ENCODE measurements around the gene SPDYE4. TPM values are rescaled to one million over a fixed set of nuclear protein-coding genes. Genes with fewer than 3 reads are reported as not detected.

The SPDYE4 gene
- total RNA-seq, 1 donor from 2014 or later = not detected

- DNase-seq (ENCODE audit: low read depth) (no peak), FAIRE-seq (no peak)
- no peaks in the 10 kb centered on the region for H3K27me3 ChIP-seq (ENCODE audit: control insufficient read depth, insufficient read depth, low read length)
- H3K36me3 ChIP-seq (ENCODE audit: control insufficient read depth, insufficient read depth, low read length) = no peaks in the 10 kb centered on the region
- H3K4me3 ChIP-seq (ENCODE audit: low read depth, low read length) = no peak overlapping the region
- TF ChIP-seq CTCF (IDR thresholded peaks at IDR 0.05; ENCODE audit: insufficient read depth, low read length, severe bottlenecking) = no peak
These were observed 31.4 kb upstream of the SPDYE4 start for GRCh38 chr17:8789743-8790142.

DNA sequence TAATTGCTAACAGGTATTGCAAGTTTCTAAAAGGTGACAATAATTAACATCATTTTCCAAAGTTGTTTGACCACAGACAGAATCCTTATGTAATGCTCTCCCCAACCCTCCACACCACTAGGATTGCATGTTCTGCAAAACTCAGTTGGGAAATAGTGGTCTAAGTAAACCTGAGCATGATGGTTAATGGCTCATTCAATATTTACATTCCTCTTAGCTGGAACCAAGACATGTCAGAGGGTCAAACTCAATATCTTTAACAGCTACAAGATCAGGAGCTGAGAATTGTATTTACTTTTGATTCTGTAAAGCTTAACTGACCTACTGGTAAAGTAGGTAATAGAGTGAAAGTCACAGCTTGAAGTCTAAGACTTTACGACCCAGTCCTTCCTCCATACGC, 30.7 kb upstream of the SPDYE4 start:
- Histone ChIP-seq H3K27me3 (ENCODE audit: control insufficient read depth, insufficient read depth, low read length) (no peaks in the 10 kb centered on the region), H3K36me3 (ENCODE audit: control insufficient read depth, insufficient read depth, low read length) (no peaks in the 10 kb centered on the region), H3K4me3 (ENCODE audit: low read depth, low read length) (no peak overlapping the region)
- DNase-seq (ENCODE audit: low read depth) (no peak), FAIRE-seq (no peak)
- TF ChIP-seq CTCF (IDR thresholded peaks at IDR 0.05; ENCODE audit: insufficient read depth, low read length, severe bottlenecking) = no peak

DNA sequence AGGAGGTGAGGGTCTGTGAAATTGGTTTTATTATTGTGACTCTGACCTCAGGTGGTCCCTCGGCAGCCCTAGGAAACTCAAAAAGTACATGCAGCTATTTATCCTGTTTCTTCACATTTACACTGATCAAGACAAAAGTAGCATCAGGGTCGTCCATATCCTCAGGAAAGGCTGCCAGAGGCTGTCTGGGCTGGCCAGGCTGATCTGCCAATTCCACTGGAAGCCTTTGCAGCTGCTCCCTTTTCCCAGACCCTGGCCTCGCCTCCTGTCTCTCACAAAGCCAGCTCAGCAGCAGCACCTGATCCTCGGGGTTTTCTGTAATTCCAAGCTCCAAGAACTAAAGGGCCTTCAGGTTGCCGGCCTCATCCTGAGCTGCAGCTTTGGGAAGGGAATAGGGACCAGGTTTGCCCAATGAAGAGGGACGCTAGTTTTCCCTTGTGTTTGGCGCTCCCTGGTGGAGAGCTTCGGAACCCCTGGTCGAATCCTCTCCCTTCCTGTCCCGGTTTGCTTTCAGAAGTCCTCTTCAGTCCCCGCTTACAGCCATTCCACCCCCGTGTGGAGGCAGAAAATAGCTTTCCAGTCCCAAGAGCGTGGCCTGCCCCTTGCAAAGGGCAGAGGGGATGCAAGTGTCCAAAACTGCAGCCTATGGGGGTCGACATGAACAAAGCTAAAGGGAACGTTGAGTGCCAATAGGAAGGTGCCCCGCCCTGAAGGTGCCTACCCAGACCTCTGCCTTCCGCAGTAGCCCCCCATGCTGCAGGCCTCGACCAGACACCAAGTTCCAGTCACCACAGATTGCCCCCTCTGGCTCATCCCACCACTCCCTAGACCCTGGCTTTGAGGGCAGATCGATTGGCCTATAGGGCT, 27.4 kb upstream of the SPDYE4 start:
- DNase-seq (ENCODE audit: low read depth) = peak; percentile 53
- peak; percentile 96 for TF ChIP-seq CTCF (IDR thresholded peaks at IDR 0.05; ENCODE audit: insufficient read depth, low read length, severe bottlenecking)
- Histone ChIP-seq H3K27me3 (ENCODE audit: control insufficient read depth, insufficient read depth, low read length) (no peaks in the 10 kb centered on the region), H3K4me3 (ENCODE audit: low read depth, low read length) (no peak overlapping the region), H3K36me3 (ENCODE audit: control insufficient read depth, insufficient read depth, low read length) (no peaks in the 10 kb centered on the region)
- FAIRE-seq = no peak

DNA sequence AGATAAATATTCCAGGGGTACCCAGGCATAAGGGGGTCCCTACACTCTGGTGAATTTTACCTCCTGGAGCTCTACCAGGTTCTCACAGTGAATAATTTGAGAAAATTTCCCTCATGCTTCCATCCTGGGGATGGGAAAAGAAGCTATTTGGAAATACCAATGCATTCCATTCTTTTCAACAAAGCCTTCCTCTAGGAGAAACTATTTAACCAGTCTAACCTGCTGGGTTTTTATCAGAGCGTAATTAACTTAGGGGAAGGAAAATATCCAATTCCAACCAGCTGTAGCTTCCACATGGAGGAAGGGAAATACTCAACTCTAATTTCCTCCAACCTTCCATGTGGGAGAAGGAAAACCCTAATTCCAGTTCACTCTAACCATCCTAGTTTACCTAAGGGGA, 23.8 kb upstream of the SPDYE4 start:
- no peak for TF ChIP-seq CTCF (IDR thresholded peaks at IDR 0.05; ENCODE audit: insufficient read depth, low read length, severe bottlenecking)
- FAIRE-seq (no peak), DNase-seq (ENCODE audit: low read depth) (no peak)
- Histone ChIP-seq H3K4me3 (ENCODE audit: low read depth, low read length) (no peak overlapping the region), H3K36me3 (ENCODE audit: control insufficient read depth, insufficient read depth, low read length) (no peaks in the 10 kb centered on the region), H3K27me3 (ENCODE audit: control insufficient read depth, insufficient read depth, low read length) (no peaks in the 10 kb centered on the region)

GRCh38 chr17:8781776-8782175, 23.4 kb upstream of the SPDYE4 start:
- no peak overlapping the region for H3K4me3 ChIP-seq (ENCODE audit: low read depth, low read length)
- H3K36me3 ChIP-seq (ENCODE audit: control insufficient read depth, insufficient read depth, low read length) = no peaks in the 10 kb centered on the region
- no peak for TF ChIP-seq CTCF (IDR thresholded peaks at IDR 0.05; ENCODE audit: insufficient read depth, low read length, severe bottlenecking)
- DNase-seq (ENCODE audit: low read depth) = no peak
- H3K27me3 ChIP-seq (ENCODE audit: control insufficient read depth, insufficient read depth, low read length) = no peaks in the 10 kb centered on the region
- no peak for FAIRE-seq

DNA sequence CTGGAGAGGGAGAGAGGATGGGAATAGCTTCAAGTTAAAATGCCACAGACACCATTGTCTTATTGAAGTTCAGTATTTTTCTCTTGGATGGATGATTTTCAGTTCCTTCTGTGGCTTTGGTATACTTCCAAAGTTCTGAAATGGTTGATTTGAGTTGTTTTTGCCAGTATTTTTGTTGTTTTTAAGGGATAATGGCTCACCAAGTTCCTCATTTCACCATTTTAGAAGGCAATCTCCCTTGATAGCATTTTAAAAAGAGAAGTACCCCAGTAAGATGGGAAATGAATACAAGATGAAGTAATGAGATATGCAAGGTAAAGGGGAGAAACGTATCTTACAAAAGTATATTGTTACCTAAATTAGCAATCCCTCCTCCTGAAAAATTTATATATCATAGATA, 18.5 kb upstream of the SPDYE4 start:
- no peaks in the 10 kb centered on the region for H3K36me3 ChIP-seq (ENCODE audit: control insufficient read depth, insufficient read depth, low read length)
- no peaks in the 10 kb centered on the region for H3K27me3 ChIP-seq (ENCODE audit: control insufficient read depth, insufficient read depth, low read length)
- no peak for DNase-seq (ENCODE audit: low read depth)
- TF ChIP-seq CTCF (IDR thresholded peaks at IDR 0.05; ENCODE audit: insufficient read depth, low read length, severe bottlenecking) = no peak
- H3K4me3 ChIP-seq (ENCODE audit: low read depth, low read length) = no peak overlapping the region
- FAIRE-seq = no peak

All from bronchial epithelial cell (primary cell).